MCF 10A (cell line): ENCODE measurements around the gene ELAPOR1. TPM values are rescaled to one million over a fixed set of nuclear protein-coding genes. Genes with fewer than 3 reads are reported as not detected.
"Not testable (repeated sequence)": the region's sequence is repeated elsewhere in the genome, so short reads cannot be mapped to it uniquely, and the experiment has no call there.

Source experiments
- BruUV-seq: library from RNA; stranded (reverse); fragments of 400-500 nt; replicated peaks from 2 replicates; lab custom pipeline; 2021; lab: Mats Ljungman, UMichigan
- CTCF ChIA-PET: fragments of 300-600 bp; sonication (Branson Sonifier 250); formaldehyde crosslinking; extraction: SDS; loops from one replicate; lab custom pipeline; 2021; ENCODE audit warnings: antibody characterized with exemption, inconsistent platforms; lab: Yijun Ruan, JAX
- POLR2A ChIA-PET: fragments of 300-600, 350-650 bp; sonication (Branson Sonifier 250); formaldehyde crosslinking; extraction: SDS; loops from one replicate; lab custom pipeline; 2020; ENCODE audit warnings: antibody characterized with exemption, inconsistent platforms; lab: Yijun Ruan, JAX
- DNase-seq: peaks from one replicate; pipeline ENCODE4 v3.0.0-alpha.2; 2018; ENCODE audit not compliant: unreplicated experiment
- H3K27ac Mint-ChIP-seq: one replicate; pipeline ENCODE4 v1.8.0; 2022; ENCODE audit warnings: mild to moderate bottlenecking, low read depth, mixed read lengths; ENCODE audit not compliant: unreplicated experiment
- H3K27me3 Mint-ChIP-seq: one replicate; pipeline ENCODE4 v1.8.0; 2022; ENCODE audit warnings: mixed read lengths; ENCODE audit not compliant: insufficient read depth, unreplicated experiment
- H3K36me3 Mint-ChIP-seq: one replicate; pipeline ENCODE4 v1.8.0; 2022; ENCODE audit warnings: mild to moderate bottlenecking, moderate library complexity, mixed read lengths; ENCODE audit not compliant: insufficient read depth, unreplicated experiment
- H3K4me1 Mint-ChIP-seq: one replicate; pipeline ENCODE4 v1.8.0; 2022; ENCODE audit warnings: mixed read lengths; ENCODE audit not compliant: insufficient read depth, unreplicated experiment
- H3K4me3 Mint-ChIP-seq: one replicate; pipeline ENCODE4 v1.8.0; 2022; ENCODE audit warnings: mild to moderate bottlenecking, moderate library complexity, mixed read lengths; ENCODE audit not compliant: unreplicated experiment
- H3K9me3 Mint-ChIP-seq: one replicate; pipeline ENCODE4 v1.8.0; 2022; ENCODE audit warnings: mixed read lengths; ENCODE audit not compliant: unreplicated experiment
- CTCF ChIP-seq: fragments of 200-600 bp; IDR thresholded peaks from one replicate; pipeline ENCODE4 v1.8.0; 2022; ENCODE audit warnings: antibody characterized with exemption, mild to moderate bottlenecking; ENCODE audit not compliant: unreplicated experiment
- intact Hi-C: fragments of 100-400 bp; cut with micrococcal nuclease; formaldehyde crosslinking; loops from 2 replicates; pipeline ENCODE4 v1.14.1; 2022
- total RNA-seq: library from RNA; stranded (reverse); gene quantifications from 2 replicates; pipeline ENCODE4 v1.2.3, GENCODE V29; 2022

ELAPOR1 gene
- total RNA-seq, 1 experiment from 2014 or later, result 0.58 TPM

GRCh38 chr1:109137958-109138357 is 24.0 kb downstream of the ELAPOR1 start:
- no TSS peak for BruUV-seq
- no peak for DNase-seq
- no peak overlapping the region for H3K27ac Mint-ChIP-seq
- no peaks in the 10 kb centered on the region for H3K36me3 Mint-ChIP-seq
- intact Hi-C loops, result no loop called here
- no peak for TF ChIP-seq CTCF
- H3K27me3 Mint-ChIP-seq, result no peaks in the 10 kb centered on the region
- POLR2A ChIA-PET, result no interaction called here
- no peaks in the 10 kb centered on the region for H3K9me3 Mint-ChIP-seq
- no peak overlapping the region for H3K4me3 Mint-ChIP-seq
- H3K4me1 Mint-ChIP-seq, result peaks cover 6% of the 10 kb centered on the region
- CTCF ChIA-PET, result no interaction called here

DNA sequence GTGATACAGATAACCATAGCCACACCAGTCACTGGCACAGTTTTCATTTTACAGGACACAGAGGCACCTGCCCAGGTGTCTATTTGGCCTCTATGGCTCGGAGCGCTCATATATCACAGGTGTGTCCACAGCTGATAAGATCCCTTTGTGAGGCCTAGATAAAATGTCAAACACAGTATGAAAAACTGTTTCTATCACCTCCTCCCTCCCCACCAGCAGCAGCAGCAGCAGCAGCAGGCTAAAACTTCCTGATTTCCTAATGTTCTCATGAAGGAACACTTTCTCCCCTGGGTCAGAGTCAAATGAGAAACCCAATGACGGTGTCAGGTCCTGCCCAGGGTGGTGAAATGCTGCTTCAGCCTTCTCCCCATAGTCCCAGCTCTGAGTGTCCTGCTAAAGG is 24.4 kb downstream of the ELAPOR1 start:
- Mint-ChIP-seq H3K27ac (no peak overlapping the region), H3K27me3 (no peaks in the 10 kb centered on the region), H3K4me3 (no peak overlapping the region), H3K4me1 (peaks cover 6% of the 10 kb centered on the region), H3K9me3 (no peaks in the 10 kb centered on the region), H3K36me3 (no peaks in the 10 kb centered on the region)
- POLR2A ChIA-PET, result no interaction called here
- no TSS peak for BruUV-seq
- CTCF ChIA-PET, result interaction anchor here (1.0 kb wide), 1 partner anchor 7 kb away, joined by 3 read pairs; no protein-coding TSS in a partner anchor
- intact Hi-C loops, result no loop called here
- no peak for TF ChIP-seq CTCF
- DNase-seq, result no peak

- no peak for TF ChIP-seq CTCF
- no peaks in the 10 kb centered on the region for H3K4me1 Mint-ChIP-seq
- no peaks in the 10 kb centered on the region for H3K36me3 Mint-ChIP-seq
- no peaks in the 10 kb centered on the region for H3K27me3 Mint-ChIP-seq
- H3K9me3 Mint-ChIP-seq, result no peaks in the 10 kb centered on the region
- intact Hi-C loops, result no loop called here
- H3K4me3 Mint-ChIP-seq, result no peak overlapping the region
- BruUV-seq, result no TSS peak
- ChIA-PET CTCF (no interaction called here), POLR2A (no interaction called here)
- H3K27ac Mint-ChIP-seq, result no peak overlapping the region
- DNase-seq, result no peak
These were observed 26.5 kb downstream of the ELAPOR1 start for GRCh38 chr1:109140392-109140791.

DNA sequence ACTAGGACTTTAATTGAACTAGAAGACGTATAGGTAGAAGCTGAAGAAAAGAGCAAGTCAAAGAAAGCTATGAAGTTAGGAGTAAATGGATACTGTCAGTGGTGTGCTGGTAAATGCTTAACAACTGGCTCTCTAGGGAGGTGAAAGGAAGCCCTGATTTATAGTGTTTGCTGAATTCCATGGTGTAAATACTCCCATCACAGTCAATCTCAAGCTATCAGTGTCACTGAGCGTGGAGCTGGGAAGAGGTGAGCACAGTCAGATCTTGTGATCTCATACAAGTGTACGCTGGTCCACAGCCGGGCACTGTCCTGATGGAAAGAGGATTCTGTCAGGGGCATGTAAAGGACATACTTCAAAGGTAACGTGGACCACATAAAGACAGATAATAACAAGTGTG is 28.3 kb downstream of the ELAPOR1 start:
- no peaks in the 10 kb centered on the region for H3K4me1 Mint-ChIP-seq
- DNase-seq, result no peak
- ChIA-PET POLR2A (interaction anchor here (0.7 kb wide), 1 partner anchor 11 kb away, joined by 3 read pairs; no protein-coding TSS in a partner anchor), CTCF (interaction anchor here (0.6 to 0.8 kb wide), 2 partner anchors 42 to 224 kb away, joined by 3 to 4 read pairs; no protein-coding TSS in a partner anchor)
- H3K4me3 Mint-ChIP-seq, result no peak overlapping the region
- TF ChIP-seq CTCF, result no peak
- H3K36me3 Mint-ChIP-seq, result no peaks in the 10 kb centered on the region
- intact Hi-C loops, result no loop called here
- H3K9me3 Mint-ChIP-seq, result no peaks in the 10 kb centered on the region
- H3K27ac Mint-ChIP-seq, result no peak overlapping the region
- no peaks in the 10 kb centered on the region for H3K27me3 Mint-ChIP-seq
- no TSS peak for BruUV-seq

- H3K27ac Mint-ChIP-seq, result not testable (repeated sequence)
These were observed 28.8 kb downstream of the ELAPOR1 start for GRCh38 chr1:109142725-109143124.

More at GRCh38 chr1:109142725-109143124, 28.8 kb downstream of the ELAPOR1 start:
- intact Hi-C loops, H3K36me3 Mint-ChIP-seq, POLR2A ChIA-PET, H3K9me3 Mint-ChIP-seq, H3K4me3 Mint-ChIP-seq, CTCF ChIA-PET, DNase-seq, BruUV-seq, H3K27me3 Mint-ChIP-seq, H3K4me1 Mint-ChIP-seq: not testable (repeated sequence)
